HG03159 (cell line): ENCODE data around the gene UNC13C.

ENCODE experiments used
- ATAC-seq: cut with Tn5 transposase; IDR thresholded peaks from one replicate; pipeline ENCODE4 v1.9.1; 2021; ENCODE audit warnings: mild to moderate bottlenecking, moderate library complexity; ENCODE audit not compliant: unreplicated experiment

UNC13C gene

DNA sequence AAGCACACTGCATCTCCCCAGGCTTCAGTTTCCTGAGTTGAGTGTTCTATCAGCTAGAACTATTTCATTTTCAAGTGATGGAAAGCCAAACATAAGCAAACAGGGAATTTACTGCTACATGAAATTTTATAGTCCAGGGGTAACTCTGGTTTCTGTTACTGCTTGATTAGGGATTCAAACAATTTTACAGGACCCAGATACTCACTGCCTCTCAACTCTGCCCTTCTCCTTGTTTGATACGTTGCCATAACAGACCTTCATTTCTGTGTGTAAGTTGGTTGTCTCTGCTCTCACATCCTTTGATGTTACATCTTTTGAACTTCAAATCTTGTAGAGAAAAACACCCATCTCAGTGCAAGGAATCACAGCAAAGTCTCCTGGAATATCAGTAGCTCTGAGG, 572.7 kb downstream of the UNC13C start:
- ATAC-seq: no peak

DNA sequence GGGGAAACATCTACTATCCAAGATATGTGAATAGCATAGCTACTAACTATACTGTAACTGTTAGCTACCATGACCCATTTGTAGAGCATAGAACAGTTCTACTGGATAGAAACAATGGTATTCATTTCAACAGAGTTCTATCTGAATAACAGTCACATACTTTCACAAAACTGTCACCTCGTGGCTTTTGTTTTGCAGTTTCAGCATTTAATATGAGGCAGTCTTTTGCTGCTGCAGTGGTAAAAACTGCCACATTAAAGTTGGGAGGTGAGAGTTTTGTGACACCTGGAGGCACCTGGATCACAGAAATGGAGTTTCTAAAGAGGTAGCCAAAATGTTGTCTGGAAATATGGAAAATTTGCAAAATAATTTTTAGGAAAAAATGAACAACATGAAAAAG, 578.0 kb downstream of the UNC13C start:
- no peak for ATAC-seq

GRCh38 chr15:54559405-54560069, 581.3 kb downstream of the UNC13C start:
- ATAC-seq: no peak

DNA sequence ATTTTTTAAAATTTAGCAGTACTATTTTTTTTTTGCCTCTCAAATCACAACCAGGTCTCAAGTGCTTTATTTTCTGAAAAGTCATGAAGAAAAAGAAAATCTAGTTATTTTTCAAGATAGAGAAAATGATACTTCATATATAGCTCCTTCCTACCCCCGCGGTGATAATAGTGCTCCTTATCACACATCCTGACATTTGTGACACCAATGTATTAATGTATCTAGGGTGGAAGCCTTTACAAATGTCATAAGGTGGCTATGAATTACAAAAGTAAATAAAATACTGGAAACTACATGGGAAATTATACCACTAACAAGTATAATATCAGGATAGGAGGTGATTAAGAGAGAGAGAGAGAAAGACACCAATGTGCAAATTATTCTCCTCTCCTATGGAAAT, 582.2 kb downstream of the UNC13C start:
- no peak for ATAC-seq

- ATAC-seq: no peak
Observed at GRCh38 chr15:54564166-54564565, 585.9 kb downstream of the UNC13C start.

DNA sequence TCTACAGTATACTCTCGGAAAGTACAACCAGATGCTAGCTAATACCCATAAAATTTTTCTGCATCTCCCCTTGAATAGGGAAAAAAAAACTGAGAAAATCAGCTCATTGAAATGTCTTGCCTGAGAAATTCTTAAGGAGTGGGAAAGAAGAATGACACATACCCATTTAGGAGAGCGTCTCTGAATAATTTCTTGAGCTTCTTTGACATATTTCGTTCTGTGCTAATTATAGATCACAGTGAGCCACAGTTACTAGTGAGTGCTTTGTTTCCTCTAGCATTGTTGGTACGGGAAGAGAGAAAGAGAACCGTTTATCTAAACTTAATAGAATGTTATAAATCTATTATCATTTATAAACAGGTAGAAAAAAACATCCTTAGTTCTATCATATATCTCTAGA, 588.4 kb downstream of the UNC13C start:
- no peak for ATAC-seq

- ATAC-seq: no peak
Observed at GRCh38 chr15:54567408-54568035, 589.3 kb downstream of the UNC13C start.

GRCh38 chr15:54568381-54568780, 590.1 kb downstream of the UNC13C start:
- no peak for ATAC-seq

DNA sequence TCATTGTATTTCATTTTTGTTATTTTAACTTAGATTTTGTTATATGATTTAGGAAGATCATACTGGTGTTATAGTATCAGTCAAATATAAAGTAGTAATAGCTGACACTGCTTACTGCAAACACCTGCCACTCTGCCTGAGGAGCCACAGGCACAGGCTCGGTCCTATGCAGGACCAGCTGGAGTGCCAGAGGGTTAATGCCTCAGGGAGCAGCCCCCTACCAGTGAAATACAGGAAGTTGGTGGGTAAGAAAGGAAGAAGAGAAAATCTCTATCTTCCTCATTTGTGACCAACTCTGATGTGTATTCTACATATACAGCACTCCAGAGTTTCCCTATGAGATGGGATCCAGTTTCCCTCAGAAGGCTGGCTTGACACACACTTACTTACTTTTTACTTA, 593.3 kb downstream of the UNC13C start:
- ATAC-seq: no peak

DNA sequence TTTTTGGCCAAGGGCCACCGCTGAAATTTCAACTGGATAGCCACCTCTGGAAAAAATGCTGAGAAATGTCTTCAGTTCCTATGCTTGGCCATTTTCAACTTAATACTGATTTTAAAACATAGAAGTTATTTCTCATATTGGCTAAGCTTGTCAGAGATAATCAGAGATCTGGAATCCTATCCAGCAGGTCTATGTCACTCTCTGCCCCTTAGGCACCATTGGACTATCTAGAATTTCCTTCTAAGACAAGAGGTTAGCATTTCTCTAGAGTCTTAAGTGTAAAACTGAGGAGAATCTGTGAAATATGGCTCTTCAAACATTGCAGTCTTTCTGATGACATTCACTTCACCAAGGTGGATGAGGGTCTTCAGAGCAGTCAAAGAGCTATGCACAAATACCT, 597.3 kb downstream of the UNC13C start:
- no peak for ATAC-seq

DNA sequence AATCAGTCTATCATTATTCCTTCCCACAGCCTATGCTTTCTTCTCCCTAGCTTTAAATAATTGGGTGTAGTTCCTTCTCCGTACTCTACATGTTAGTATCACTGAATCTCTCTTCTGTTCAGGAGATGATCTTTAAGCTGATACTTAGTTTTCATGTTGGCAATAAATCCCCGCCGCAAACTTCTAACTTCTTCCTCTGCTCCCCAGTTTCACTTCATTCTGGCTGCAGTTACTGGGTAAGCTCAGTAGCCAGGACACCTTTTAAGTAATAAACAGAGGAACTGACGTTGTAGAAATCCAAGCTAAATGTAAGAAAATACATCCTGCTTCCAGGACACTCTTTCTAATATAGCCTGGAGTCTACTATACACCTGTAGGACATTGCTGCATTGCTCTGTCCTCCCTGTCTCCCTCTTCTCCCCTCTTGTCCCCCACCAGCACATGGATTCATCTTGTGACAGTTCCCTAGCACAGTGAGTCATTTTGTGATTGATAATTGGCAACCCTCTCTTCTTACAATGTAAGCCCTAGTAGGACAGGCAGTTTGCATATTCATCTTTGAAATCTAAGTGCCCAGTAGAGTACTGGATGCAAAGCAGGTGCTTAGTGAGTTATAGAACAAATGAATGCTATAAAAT, 598.2 kb downstream of the UNC13C start:
- no peak for ATAC-seq

DNA sequence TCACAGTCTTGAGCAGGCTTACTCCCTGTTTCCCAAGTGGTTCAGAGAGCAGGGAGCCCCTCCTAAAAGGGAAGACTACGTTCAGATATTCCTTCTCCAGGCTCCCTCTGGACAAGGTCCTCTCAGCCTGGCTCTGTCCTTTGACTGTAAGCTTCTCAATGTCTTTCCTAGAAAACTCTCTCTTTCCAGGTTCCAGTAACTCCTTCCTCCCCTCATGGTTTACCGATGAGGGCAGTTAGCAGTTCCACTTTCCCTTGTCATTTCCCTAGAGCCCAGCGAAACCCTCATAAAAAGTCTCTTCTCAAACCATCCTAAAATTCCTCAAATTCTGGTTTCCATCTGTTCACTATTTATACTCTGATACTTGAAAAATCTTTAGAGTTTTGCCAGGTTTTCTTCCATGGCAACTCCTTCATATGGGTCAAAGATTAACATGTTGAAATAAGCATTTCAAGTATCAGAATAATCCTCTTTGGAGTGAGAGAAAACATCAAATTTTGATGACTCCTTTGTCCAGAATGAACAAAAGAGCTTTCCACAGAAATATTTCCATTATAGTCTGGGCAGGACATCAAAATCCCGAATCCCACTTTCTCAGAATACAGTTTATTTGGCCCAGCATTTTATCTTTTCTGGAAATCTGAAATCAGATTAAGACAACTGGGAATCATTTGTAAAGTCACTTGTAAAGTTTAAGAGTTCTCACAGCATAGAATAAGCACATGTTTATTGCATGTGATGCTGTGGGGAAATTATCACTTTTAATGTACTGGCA, 599.4 kb downstream of the UNC13C start:
- no peak for ATAC-seq

- no peak for ATAC-seq
Observed at GRCh38 chr15:54579855-54580254, 601.6 kb downstream of the UNC13C start.

- ATAC-seq: no peak
Observed at GRCh38 chr15:54580643-54581042, 602.4 kb downstream of the UNC13C start.

- ATAC-seq: peak; percentile 89
Observed at GRCh38 chr15:54582863-54583643, 604.8 kb downstream of the UNC13C start.

DNA sequence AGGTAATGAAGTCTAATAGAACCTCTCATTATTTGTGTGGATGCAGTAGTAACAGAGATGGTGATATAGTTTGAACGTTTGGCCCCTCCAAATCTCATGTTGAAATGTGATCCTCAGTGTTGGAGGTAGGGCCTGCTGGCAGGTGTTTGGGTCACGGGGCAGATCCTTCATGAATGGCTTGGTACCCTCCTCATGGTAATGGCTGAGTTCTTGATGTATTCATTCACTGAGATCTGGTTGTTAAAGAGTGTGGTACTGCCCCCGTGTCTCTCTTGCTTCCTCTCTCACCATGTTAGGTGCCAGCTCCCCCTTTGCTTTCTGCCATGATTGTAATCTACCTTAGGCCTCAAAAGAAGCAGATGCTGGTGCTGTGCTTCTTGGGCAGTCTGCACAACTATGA, 606.8 kb downstream of the UNC13C start:
- ATAC-seq: no peak

DNA sequence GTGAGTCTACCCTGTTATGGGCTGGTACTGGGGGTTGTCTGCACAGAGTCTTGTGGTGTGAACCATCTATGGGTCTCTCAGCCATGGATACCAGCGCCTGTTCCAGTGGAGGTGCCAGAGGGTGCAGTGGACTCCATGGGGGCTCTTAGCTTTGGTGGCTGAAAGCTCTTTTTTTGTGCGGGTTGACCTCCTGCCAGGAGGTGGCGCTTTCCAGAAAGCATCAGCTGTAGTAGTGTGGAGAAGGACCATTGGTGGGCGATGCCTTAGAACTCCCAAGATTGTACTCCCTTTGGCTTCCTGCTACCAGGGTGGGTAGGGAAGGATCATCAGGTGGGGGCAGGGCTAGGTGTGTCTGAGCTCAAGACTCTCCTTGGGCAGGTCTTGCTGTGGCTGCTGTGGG, 615.9 kb downstream of the UNC13C start:
- ATAC-seq: no peak

DNA sequence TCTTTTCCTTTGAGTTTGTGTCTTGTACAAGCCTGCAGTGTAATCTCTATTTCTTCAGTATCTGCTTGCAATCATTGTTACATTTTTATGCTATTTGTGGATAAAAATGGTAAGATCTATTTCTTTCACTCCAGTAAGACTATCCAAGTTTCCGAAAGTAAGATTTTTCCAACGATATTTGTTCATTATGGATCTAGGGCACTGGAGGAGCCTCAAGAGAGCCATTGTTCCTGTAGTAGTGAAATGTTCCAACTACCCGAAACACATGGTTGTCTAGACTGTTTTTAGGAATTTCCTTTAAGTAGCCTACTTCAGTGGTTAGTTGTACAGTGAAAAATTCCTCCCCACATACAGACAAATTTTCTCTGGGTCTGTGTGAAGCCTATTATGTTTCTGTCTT, 621.1 kb downstream of the UNC13C start:
- no peak for ATAC-seq

DNA sequence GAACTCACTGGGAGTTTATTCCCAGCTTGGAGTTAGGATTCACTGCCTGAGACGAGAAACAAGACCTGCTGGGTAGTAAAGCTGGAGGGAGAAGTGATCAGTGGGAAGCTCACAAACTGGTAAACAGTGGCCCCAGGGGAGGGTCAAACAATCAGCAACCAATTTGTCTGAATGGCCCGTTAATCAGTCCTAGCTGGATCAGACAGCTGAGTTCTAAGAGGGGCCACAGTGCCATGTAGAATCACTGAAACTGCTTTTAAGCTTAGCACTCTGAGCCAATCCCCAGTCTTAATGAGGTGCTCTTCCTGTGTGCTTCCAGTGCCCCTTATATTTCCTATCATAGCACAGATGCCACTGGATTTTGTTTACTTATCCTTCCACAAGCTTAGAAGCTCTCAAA, 626.8 kb downstream of the UNC13C start:
- no peak for ATAC-seq

DNA sequence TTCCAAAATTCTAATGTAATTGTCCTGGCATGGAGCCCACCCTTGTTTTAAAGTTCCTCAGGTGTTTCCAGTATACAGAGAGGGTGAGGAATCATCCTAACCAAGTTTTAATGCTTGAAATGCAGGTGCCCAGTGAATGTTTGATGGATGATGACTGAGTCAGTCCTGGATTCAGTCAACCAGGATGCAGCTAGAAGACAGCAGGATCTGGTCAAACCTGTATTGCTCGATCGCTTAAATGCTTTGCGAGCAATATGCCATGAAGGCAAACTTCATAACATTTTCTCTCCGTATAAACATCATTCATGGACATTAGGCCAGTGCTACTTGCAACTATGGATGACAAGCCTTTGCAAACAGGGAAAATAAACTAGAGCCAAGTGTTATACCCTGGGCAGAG, 627.3 kb downstream of the UNC13C start:
- no peak for ATAC-seq
